Measurements from ENCODE around the gene FILIP1L. TPM values are rescaled to one million over a fixed set of nuclear protein-coding genes. Genes with fewer than 3 reads are reported as not detected.

FILIP1L gene
- total RNA-seq, 3 donors from 2014 or later = 8.9 to 37.0 (median 17.1) TPM

DNA sequence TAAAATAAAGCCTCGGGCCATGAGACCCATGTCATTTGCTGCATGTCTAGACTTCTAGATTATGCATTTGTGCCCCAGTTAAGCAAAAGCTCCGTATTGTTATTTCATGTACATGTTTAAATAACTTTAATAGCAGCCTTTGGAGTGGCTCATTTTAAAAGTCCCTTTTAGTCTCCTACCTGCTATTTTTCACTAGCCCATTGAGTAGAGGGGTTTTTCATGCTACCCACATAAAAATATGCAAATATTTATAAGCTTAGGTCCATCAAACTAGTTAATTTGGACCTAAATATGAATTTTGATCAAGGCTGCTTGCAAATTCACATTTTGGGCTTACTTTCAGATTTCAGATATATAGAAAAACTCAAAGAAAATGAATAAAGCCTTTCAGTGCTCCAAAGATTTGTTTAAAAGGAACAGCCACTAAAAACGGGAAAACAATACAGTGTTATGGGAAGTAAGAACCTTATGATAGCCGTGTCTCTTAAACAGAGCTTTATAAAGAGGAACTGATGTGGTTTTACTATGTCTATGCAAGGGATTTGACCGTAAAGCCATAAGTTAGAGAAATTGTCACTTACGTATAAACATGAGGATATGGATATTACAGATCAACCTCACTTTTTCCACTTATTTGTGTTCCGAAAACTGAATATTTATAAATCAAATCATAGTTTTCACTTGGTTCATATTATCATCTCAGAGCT lies 30.0 kb downstream of the FILIP1L start:
- intact Hi-C loops (cut with DNase I, micrococcal nuclease) = no loop called here
- no peaks in the 10 kb centered on the region for H3K9me3 ChIP-seq
- H3K4me3 ChIP-seq = no peak overlapping the region
- no peak for TF ChIP-seq CTCF (IDR thresholded peaks at IDR 0.05)
- H3K36me3 ChIP-seq (ENCODE audit: low read depth) = no peaks in the 10 kb centered on the region
- no peak for ATAC-seq
- no peak for DNase-seq
- no peaks in the 10 kb centered on the region for H3K4me1 ChIP-seq (ENCODE audit: low read depth)

DNA sequence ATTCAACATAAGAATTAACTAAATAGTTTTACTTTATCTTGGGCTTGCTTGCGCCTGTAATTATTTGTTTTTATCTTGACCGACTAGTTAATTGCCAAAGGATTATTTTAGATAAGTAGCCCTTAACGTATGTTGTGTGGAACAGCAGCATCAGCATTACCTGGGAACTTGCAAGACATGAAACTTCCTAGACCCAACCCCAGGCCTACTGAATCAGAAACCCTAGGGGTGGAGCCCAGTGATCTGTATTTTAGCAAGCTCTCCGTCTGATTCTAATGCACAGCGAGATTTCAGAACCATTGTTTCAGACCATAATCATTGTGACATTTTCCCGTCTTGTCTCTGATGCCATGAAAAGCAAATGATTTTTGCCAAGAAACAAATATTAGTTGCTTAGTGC lies 31.1 kb downstream of the FILIP1L start:
- H3K4me1 ChIP-seq (ENCODE audit: low read depth) = no peaks in the 10 kb centered on the region
- intact Hi-C loops (cut with DNase I, micrococcal nuclease) = no loop called here
- no peak for ATAC-seq
- DNase-seq = no peak
- H3K9me3 ChIP-seq = no peaks in the 10 kb centered on the region
- TF ChIP-seq CTCF (IDR thresholded peaks at IDR 0.05) = no peak
- no peak overlapping the region for H3K4me3 ChIP-seq
- H3K36me3 ChIP-seq (ENCODE audit: low read depth) = no peaks in the 10 kb centered on the region

GRCh38 chr3:100082714-100083113 lies 31.6 kb downstream of the FILIP1L start:
- TF ChIP-seq CTCF (IDR thresholded peaks at IDR 0.05) = no peak
- intact Hi-C loops (cut with DNase I, micrococcal nuclease) = no loop called here
- no peaks in the 10 kb centered on the region for H3K36me3 ChIP-seq (ENCODE audit: low read depth)

DNA sequence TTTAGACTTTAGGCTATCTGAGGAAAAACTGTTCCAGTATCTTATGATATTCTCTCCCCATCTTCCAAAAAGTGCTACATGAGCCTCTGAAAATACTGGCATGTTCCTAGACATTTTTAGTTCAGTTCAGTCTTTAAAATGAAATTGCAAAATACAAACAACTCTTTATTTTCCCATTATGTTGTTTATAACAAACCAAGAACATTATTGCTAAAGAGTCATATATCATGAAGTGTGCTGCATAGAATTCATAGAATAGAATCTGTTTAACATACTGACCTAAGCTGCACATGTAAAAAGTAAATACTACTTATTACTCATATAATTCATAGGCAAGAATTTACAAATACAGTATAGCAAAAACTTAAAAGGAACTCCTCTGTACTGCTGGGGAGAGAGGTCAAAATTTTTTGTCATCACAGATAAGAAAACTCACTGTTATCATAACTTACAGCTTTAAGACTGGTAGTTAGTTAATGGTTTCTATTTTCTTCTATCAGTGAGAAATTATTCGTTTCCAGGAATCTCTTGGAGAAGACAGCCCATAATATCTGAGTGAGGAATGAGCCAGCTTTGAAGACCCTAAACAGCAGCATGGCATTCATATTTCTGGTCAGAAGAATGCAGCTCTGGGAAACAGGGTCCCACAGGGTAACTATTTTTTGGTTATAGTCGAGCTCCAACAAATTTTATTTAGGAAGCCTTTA lies 32.2 kb downstream of the FILIP1L start:
- no peaks in the 10 kb centered on the region for H3K36me3 ChIP-seq (ENCODE audit: low read depth)
- no peak for DNase-seq
- no peaks in the 10 kb centered on the region for H3K4me1 ChIP-seq (ENCODE audit: low read depth)
- no peaks in the 10 kb centered on the region for H3K9me3 ChIP-seq
- H3K4me3 ChIP-seq = no peak overlapping the region
- ATAC-seq = no peak
- TF ChIP-seq CTCF (IDR thresholded peaks at IDR 0.05) = no peak
- intact Hi-C loops (cut with DNase I, micrococcal nuclease) = no loop called here

More at GRCh38 chr3:100082714-100083113, 31.6 kb downstream of the FILIP1L start:
- DNase-seq (no peak), ATAC-seq (no peak)
- H3K4me3 ChIP-seq = no peak overlapping the region
- no peaks in the 10 kb centered on the region for H3K4me1 ChIP-seq (ENCODE audit: low read depth)
- H3K9me3 ChIP-seq = no peaks in the 10 kb centered on the region

GRCh38 chr3:100081311-100081710 lies 33.0 kb downstream of the FILIP1L start:
- Histone ChIP-seq H3K4me3 (no peak overlapping the region), H3K36me3 (ENCODE audit: low read depth) (no peaks in the 10 kb centered on the region), H3K4me1 (ENCODE audit: low read depth) (peaks cover 2% of the 10 kb centered on the region), H3K9me3 (no peaks in the 10 kb centered on the region)
- no peak for TF ChIP-seq CTCF (IDR thresholded peaks at IDR 0.05)
- no peak for DNase-seq
- intact Hi-C loops (cut with DNase I, micrococcal nuclease) = no loop called here
- no peak for ATAC-seq
